ENCODE measurements around the gene SLC43A2.

DNA sequence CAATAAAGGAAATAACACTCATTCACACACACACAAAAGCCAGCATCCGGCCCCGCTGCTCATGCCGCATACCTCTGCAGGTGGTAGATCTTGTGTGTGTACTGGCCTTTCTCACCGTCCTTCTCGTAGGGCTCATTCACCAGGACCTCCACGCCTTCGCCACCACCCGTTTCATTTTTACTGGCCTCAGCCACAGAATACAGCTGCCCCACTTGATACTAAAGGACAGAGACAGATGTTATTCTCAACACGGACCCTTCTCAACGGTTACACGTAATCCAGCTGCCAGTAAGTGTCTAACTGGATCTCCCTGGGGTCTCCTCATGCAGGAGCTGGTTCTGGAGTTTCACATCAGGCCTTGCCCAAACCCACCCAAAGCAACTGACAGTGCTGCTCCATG lies 75.7 kb downstream of the SLC43A2 start:
- TF ChIP-seq, protein P1, sequence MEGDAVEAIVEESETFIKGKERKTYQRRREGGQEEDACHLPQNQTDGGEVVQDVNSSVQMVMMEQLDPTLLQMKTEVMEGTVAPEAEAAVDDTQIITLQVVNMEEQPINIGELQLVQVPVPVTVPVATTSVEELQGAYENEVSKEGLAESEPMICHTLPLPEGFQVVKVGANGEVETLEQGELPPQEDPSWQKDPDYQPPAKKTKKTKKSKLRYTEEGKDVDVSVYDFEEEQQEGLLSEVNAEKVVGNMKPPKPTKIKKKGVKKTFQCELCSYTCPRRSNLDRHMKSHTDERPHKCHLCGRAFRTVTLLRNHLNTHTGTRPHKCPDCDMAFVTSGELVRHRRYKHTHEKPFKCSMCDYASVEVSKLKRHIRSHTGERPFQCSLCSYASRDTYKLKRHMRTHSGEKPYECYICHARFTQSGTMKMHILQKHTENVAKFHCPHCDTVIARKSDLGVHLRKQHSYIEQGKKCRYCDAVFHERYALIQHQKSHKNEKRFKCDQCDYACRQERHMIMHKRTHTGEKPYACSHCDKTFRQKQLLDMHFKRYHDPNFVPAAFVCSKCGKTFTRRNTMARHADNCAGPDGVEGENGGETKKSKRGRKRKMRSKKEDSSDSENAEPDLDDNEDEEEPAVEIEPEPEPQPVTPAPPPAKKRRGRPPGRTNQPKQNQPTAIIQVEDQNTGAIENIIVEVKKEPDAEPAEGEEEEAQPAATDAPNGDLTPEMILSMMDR (IDR thresholded peaks at IDR 0.05) = no peak
- TF ChIP-seq POLR2A (IDR thresholded peaks at IDR 0.05) = no peak

All from right lobe of liver (tissue), 4 donors.